DOHH2 (cell line): ENCODE data around the gene FBXO45.
"Not testable (repeated sequence)": the region's sequence is repeated elsewhere in the genome, so short reads cannot be mapped to it uniquely, and the experiment has no call there.

Experiments used
- CTCF ChIP-seq: fragments of 200-600 bp; sonication (generic); IDR thresholded peaks from one replicate; pipeline ENCODE4 v1.5.1; 2014; ENCODE audit warnings: antibody characterized with exemption, mild to moderate bottlenecking, low read depth, low read length; ENCODE audit not compliant: poor library complexity, severe bottlenecking
- EZH2phosphoT487 ChIP-seq: fragments of 200-600 bp; sonication (generic); IDR thresholded peaks from 2 replicates; pipeline ENCODE4 v1.6.1; 2017; ENCODE audit warnings: borderline replicate concordance, mild to moderate bottlenecking, antibody characterized with exemption, low read length, moderate library complexity, mixed read lengths

GRCh38 chr3:196570332-196570731 is 1.9 kb downstream of the FBXO45 start:
- TF ChIP-seq CTCF, EZH2phosphoT487: not testable (repeated sequence)
